NAMALWA (cell line): Measurements from ENCODE around the gene SIPA1L2.

ENCODE experiments used
- DNase-seq: peaks from one replicate; pipeline ENCODE4 v3.0.0-alpha.2; 2015; ENCODE audit warnings: low spot score

The SIPA1L2 gene, protein sequence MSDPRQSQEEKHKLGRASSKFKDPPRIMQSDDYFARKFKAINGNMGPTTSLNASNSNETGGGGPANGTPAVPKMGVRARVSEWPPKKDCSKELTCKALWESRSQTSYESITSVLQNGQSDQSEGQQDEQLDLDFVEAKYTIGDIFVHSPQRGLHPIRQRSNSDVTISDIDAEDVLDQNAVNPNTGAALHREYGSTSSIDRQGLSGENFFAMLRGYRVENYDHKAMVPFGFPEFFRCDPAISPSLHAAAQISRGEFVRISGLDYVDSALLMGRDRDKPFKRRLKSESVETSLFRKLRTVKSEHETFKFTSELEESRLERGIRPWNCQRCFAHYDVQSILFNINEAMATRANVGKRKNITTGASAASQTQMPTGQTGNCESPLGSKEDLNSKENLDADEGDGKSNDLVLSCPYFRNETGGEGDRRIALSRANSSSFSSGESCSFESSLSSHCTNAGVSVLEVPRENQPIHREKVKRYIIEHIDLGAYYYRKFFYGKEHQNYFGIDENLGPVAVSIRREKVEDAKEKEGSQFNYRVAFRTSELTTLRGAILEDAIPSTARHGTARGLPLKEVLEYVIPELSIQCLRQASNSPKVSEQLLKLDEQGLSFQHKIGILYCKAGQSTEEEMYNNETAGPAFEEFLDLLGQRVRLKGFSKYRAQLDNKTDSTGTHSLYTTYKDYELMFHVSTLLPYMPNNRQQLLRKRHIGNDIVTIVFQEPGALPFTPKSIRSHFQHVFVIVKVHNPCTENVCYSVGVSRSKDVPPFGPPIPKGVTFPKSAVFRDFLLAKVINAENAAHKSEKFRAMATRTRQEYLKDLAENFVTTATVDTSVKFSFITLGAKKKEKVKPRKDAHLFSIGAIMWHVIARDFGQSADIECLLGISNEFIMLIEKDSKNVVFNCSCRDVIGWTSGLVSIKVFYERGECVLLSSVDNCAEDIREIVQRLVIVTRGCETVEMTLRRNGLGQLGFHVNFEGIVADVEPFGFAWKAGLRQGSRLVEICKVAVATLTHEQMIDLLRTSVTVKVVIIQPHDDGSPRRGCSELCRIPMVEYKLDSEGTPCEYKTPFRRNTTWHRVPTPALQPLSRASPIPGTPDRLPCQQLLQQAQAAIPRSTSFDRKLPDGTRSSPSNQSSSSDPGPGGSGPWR (N-terminal part only)

DNA sequence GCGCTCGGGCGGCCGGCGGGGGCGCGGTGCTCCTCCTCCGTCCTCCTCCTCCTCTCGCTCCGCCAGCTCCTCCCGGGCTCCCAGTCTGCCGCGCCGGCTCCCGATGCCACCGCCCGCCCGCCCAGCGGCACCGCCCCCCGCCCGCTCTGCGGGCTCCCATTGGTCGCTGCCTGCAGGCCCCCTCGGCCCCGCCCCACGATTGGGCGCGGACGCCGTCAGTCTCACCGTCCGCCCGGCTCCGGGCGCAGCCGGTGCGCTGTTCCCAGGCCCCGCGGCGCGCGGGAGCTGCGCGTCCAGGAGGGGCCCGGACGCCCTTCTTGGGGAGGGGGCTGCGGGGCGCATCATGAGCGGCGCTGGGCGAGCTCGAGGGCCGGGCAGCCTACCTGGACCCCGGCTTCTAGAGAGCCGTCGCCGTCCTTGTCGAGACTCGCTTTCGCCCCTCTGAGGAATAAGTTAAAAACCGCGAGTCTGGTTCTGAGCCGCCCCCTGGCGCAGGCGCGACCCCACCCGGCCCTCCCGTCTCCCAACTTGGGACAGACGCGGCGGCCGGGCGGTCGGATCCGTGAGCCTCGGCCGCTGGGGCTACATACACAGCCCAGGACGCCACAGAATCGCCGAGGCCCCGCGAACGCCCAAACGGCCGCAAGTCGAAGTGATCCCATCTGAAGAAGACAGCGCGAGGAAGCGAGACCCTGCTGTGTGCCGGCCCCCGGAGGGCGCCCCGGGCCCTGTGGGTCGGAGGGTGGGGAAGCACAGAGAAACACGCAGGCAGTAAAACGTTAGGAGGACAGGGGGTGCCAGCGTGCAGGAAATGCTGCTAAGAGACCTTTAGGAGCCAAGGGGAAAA lies at the start of gene SIPA1L2:
Gene SIPA1L2, minus strand, starts transcription at position 87 of the 847 bp plus-strand sequence. CDS start 114,794 bp downstream, outside the sequence.
- DNase-seq, result peak; percentile 81

DNA sequence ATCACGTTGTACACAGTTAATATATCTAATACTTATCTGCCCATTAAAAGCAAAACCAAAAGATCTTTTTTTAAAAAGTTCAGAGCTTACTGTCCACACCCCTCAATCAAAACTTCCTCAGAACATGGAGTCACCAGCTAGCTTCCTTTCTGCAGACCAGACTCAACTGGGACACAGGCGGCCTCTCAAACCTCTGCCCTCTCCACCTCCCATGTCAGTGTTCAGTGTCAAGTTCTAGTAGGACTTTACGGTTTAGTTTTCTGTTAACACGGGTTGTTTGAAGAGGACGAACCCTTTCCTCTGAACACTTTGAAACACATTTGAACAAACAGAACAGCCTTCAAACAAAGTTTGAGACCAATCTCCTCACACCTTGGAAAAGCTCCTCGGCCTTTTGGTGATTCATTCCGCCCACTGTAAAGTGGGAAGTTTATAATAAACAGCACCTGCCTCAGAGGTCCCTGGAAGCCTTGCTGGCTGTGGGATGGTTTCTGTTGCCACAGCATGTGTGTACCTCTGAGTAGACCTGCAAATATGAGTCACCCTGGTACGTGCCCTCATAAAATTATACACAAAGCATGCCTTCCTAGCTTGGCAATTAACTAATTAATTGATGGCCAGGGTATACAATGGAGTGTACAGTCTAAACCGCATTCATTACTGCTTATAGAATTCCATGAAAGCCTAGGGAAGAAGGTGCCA lies 48.4 kb upstream of the SIPA1L2 start:
- DNase-seq, result no peak

GRCh38 chr1:232676307-232676706 lies 46.4 kb upstream of the SIPA1L2 start:
- no peak for DNase-seq

DNA sequence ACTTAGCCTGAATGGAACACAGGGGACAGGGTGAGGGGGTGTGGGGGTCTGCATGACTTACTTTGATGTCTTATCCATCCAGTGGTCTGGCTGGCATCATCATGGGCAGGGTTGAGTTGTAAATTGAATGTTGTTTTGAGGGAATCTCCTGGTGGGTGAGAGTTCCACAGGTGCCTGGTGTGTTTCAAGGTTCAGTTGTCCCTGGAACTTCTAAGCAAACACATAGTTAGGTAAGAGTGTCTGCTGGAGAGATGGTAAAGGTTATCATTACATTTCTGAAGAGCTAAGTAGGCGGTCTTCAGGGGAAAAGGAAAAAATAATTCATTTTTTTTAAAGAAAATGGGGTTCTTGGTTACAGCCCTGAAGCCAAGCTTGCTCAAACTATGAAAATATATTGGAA lies 46.0 kb upstream of the SIPA1L2 start:
- no peak for DNase-seq

DNA sequence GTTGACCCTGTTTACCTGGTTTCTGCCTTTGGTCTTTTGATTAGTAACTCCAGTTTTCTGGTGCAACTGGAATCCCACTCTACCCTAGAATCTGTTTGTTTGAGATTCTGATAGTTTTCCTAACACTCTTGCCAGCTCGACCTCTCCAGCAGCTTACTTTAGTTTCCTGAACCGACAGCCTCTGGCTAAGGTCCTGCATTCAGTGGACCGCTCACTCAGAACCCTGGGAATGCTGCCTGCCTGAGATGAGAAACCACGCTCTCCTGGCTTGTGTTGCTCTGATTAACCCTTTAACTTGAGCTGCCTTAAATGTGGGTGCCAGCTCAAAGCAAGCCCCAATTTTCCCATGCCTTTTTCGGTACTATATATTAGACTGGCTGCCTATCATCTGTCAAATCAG lies 45.3 kb upstream of the SIPA1L2 start:
- DNase-seq, result no peak

DNA sequence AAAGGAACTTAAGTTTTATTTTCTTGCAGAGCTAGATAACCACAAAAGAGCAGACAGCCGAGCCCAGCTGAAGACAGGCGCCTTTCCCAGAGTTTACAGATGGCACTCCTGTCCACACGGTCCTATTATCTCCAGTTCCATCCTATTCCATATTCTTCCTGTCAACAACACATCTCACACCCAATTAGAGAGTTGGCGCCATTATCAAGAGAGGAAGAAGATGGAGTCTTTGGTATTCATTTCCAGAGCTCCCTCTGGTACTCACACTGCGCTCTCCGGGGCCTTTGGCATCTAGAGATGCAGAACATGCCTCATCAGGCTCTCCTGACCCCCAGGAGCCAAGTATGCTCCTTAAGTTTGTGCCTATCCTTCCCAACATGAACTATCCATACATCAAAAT lies 43.3 kb upstream of the SIPA1L2 start:
- no peak for DNase-seq

GRCh38 chr1:232669981-232670747 lies 40.2 kb upstream of the SIPA1L2 start:
- no peak for DNase-seq

- no peak for DNase-seq
Measured at GRCh38 chr1:232667778-232668165, 37.8 kb upstream of the SIPA1L2 start.

GRCh38 chr1:232667094-232667777 lies 37.3 kb upstream of the SIPA1L2 start:
- DNase-seq, result peak; percentile 50

DNA sequence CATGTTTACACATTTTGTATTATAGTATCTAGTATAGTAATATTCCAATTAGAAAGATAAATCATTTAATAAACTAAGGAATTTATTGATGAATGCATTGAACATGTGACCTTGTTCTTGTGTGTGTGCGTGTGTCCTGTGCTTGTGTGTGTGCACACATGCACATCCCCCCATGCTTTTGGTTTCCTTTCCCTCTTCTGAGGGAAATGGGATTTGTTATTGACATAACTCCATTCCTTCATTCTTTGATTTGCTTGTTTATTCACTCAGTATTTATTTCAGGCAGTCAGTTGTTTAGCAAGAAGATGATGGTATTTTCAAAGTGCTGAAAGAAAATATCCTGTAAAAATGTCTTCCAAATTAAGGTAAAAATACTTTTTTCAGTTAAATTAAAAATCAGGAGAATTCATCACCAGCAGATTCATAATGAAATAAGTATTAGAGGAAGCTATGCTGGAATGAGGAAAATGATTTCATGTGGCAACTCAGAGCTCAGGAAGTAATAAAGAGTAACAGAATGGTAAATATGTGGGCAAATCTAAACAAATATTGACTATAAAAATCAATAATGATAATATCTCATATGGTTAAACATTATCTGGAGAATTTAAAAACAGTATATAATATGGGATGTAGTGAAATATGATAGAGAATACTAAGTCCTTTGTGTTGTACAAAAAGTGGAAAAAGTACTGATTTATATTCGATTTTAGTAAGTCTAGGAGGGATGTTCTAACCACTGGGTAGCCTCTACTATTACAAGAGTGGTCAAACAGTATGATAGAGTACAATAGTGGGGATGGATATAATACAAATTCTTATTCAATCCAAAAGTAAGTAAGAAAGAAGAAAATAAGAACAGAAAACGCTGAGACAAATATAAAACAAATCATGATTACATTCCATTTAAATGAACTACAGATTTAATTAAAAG lies 35.2 kb upstream of the SIPA1L2 start:
- no peak for DNase-seq

GRCh38 chr1:232662910-232663309 lies 33.0 kb upstream of the SIPA1L2 start:
- no peak for DNase-seq

GRCh38 chr1:232658386-232658785 lies 28.5 kb upstream of the SIPA1L2 start:
- no peak for DNase-seq

DNA sequence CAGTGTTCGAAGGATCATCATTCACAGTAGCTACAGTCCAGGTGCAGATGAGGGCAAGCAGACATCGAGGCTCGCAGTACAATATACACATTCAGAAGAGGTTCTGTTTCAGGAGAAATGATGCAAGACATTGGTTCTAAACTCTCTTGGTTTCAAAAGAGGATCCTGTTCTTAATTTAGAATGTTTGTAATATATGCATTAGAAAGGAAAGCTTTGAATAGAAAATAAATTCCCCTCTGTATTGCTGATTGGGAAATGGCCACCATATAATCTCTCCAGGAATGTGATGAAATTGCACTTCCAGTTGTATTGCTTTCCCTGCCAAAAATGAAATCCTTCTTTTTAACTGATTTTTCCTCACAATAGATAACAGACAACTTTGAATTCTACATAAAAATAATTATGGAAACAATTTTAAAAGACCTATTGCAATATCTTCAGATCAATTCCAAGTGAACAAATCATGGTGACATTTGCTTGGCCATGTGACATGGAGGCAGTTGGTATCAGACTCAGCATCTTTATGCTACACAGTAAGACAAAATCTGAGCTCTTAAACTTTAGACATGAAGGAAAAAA lies 27.6 kb upstream of the SIPA1L2 start:
- no peak for DNase-seq

DNA sequence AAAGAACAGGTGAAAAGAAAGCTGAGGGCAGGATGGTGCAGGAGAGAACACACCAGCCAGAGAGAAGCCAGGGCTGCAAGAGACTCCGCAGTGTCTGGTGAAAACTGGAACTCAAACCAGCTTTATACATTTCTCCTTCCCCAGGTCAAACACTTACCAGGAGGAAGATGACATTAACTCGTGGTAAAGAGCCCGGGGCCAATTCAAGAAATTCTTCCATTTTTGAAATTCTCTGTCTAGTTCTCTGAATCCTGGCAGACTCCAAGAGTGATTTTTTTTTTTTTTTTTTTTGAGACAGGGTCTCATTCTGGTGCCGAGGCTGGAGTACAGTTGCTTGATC lies 25.8 kb upstream of the SIPA1L2 start:
- DNase-seq, result no peak

GRCh38 chr1:232655028-232655745 lies 25.3 kb upstream of the SIPA1L2 start:
- DNase-seq, result no peak

DNA sequence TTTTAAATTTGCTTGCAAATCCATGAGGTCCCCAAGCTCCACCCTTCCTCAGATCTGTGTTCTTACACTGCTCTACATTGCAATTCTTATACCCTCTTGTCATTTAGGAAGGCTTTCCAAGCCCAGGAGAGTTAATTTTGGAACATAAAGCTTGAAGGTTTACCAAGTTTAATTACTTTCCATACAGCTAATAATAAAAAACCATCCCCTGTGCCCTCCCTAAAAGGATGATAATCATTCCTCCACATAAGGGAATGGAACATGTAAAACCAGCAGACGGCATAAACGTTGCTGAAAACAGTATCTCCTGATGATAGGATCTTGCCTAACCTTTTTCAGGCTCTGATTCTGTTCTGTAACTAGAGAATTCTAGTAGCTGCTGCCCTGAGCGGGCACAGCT lies 23.9 kb upstream of the SIPA1L2 start:
- DNase-seq, result no peak

GRCh38 chr1:232650845-232651244 lies 20.9 kb upstream of the SIPA1L2 start:
- no peak for DNase-seq

DNA sequence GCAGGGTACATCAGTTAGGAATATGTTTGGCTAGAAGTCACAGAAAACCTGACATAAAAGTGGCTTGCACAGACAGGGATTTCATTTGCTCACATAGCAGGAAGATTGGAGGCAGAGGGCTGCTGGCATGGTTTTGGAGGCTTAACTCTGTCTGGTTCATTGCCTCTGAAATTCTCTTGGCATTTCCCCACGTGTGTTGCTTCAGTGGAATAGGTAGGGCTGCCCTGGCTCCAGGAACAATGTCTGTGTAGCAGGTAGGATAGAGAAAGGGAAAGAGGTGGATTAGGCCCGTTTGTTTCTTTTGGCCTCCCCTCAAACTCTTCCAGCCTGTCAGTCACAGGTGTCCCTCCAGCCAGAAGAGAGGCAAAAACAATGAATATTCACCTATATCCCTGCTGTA lies 20.5 kb upstream of the SIPA1L2 start:
- no peak for DNase-seq
